Natural killer cell (primary cell): Measurements from ENCODE around the gene NAV1. TPM values are rescaled to one million over a fixed set of nuclear protein-coding genes. Genes with fewer than 3 reads are reported as not detected.

Experiments used
- ATAC-seq, 3 donors: fragments of 150-1000 bp in 2 of 3; fragments of 200-7000 bp in 1 of 3; cut with Tn5 transposase; 1 replicate in 1 of 3; 2 replicates in 2 of 3; pipeline ENCODE4 v1.10.0; 2021; ENCODE audit warnings: mild to moderate bottlenecking in 2 of 3, moderate library complexity in 2 of 3
- DNase-seq, 2 donors: peaks; one replicate each; pipeline versions ENCODE4 v3.0.0 to v3.0.0-alpha.2; 2013 to 2021; ENCODE audit warnings: mixed read lengths in 1 of 2
- H3K27ac ChIP-seq: one replicate; pipeline ENCODE4 v1.5.1; 2013; ENCODE audit warnings: mild to moderate bottlenecking, low read length
- H3K27me3 ChIP-seq: one replicate; pipeline ENCODE4 v1.6.1; 2013; ENCODE audit warnings: low read length; ENCODE audit not compliant: control insufficient read depth, insufficient read depth
- H3K36me3 ChIP-seq: one replicate; pipeline ENCODE4 v1.6.1; 2013; ENCODE audit warnings: low read length; ENCODE audit not compliant: control insufficient read depth, insufficient read depth
- H3K4me1 ChIP-seq: one replicate; pipeline ENCODE4 v1.6.1; 2013; ENCODE audit warnings: low read length; ENCODE audit not compliant: control insufficient read depth, insufficient read depth
- H3K4me3 ChIP-seq: one replicate; pipeline ENCODE4 v1.5.1; 2013; ENCODE audit warnings: low read length
- H3K9me3 ChIP-seq: one replicate; pipeline ENCODE4 v1.6.1; 2013; ENCODE audit warnings: low read length; ENCODE audit not compliant: control insufficient read depth, insufficient read depth
- H3K27ac Mint-ChIP-seq, 2 donors: one replicate each; pipeline ENCODE4 v1.8.0; 2022; ENCODE audit warnings: mild to moderate bottlenecking in 2 of 2, mixed read lengths in 2 of 2, moderate library complexity in 1 of 2
- H3K27me3 Mint-ChIP-seq, 2 donors: one replicate each; pipeline ENCODE4 v1.8.0; 2022; ENCODE audit warnings: low read depth in 2 of 2, mixed read lengths in 2 of 2
- H3K36me3 Mint-ChIP-seq: one replicate; pipeline ENCODE4 v1.8.0; 2022; ENCODE audit warnings: mixed read lengths
- H3K4me1 Mint-ChIP-seq, 2 donors: one replicate each; pipeline ENCODE4 v1.8.0; 2022; ENCODE audit warnings: mixed read lengths in 2 of 2
- H3K4me3 Mint-ChIP-seq: one replicate; pipeline ENCODE4 v1.8.0; 2022; ENCODE audit warnings: mild to moderate bottlenecking, moderate library complexity, mixed read lengths
- H3K9me3 Mint-ChIP-seq, 2 donors: one replicate each; pipeline ENCODE4 v1.8.0; 2022; ENCODE audit warnings: mixed read lengths in 2 of 2
- WGBS: methylation state at CpG from one replicate; pipeline ENCODE4 v1.1.7; 2013; ENCODE audit warnings: missing lambda C conversion rate; ENCODE audit not compliant: insufficient coverage; 5-methylcytosine and 5-hydroxymethylcytosine counted together
- intact Hi-C: fragments of 100-400 bp; cut with micrococcal nuclease; formaldehyde crosslinking; loops from one replicate; pipeline ENCODE4 v1.14.2; 2022
- total RNA-seq, 4 donors: library from RNA; stranded (reverse); fragments of 120-200 nt in 1 of 4; gene quantifications; one replicate each; pipeline versions ENCODE4 v1.2.3 to v1.2.4, GENCODE V29; 2013 to 2022
- TF ChIP-seq, protein P1 (sequence below): fragments of 200-600 bp; IDR thresholded peaks from one replicate; pipeline ENCODE4 v1.8.0; 2022; ENCODE audit warnings: antibody characterized with exemption

The NAV1 gene
- total RNA-seq, 3 donors from 2014 or later (not counting 1 experiment from before 2014, with no cell fraction given) = 2.5 to 3.9 (median 2.8) TPM

DNA sequence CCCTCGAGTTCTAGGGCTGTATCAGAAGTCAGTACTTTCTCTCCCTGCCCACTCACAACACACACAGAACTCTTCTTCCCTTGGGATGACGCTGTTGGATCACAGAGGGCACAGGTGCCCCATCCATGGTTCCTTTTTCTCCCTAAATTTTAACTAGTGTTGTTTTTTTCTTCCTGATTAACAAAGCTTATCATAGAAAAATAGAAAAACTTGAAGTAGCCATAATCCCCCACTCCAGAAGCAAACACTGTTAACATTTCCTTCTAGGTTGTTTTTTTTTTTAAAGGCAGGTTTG is 27.5 kb downstream of the NAV1 start:
- no peak overlapping the region for H3K4me3 ChIP-seq
- H3K36me3 Mint-ChIP-seq = no peaks in the 10 kb centered on the region
- H3K27ac Mint-ChIP-seq = no peak overlapping the region
- H3K9me3 Mint-ChIP-seq = no peaks in the 10 kb centered on the region
- H3K36me3 ChIP-seq = no peaks in the 10 kb centered on the region
- TF ChIP-seq, protein P1, sequence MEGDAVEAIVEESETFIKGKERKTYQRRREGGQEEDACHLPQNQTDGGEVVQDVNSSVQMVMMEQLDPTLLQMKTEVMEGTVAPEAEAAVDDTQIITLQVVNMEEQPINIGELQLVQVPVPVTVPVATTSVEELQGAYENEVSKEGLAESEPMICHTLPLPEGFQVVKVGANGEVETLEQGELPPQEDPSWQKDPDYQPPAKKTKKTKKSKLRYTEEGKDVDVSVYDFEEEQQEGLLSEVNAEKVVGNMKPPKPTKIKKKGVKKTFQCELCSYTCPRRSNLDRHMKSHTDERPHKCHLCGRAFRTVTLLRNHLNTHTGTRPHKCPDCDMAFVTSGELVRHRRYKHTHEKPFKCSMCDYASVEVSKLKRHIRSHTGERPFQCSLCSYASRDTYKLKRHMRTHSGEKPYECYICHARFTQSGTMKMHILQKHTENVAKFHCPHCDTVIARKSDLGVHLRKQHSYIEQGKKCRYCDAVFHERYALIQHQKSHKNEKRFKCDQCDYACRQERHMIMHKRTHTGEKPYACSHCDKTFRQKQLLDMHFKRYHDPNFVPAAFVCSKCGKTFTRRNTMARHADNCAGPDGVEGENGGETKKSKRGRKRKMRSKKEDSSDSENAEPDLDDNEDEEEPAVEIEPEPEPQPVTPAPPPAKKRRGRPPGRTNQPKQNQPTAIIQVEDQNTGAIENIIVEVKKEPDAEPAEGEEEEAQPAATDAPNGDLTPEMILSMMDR = no peak
- ATAC-seq = no peak
- H3K4me1 Mint-ChIP-seq = no peaks in the 10 kb centered on the region
- intact Hi-C loops = no loop called here
- H3K9me3 ChIP-seq = no peaks in the 10 kb centered on the region
- H3K4me3 Mint-ChIP-seq = no peak overlapping the region
- H3K27ac ChIP-seq = no peak overlapping the region
- no peak for DNase-seq
- H3K27me3 ChIP-seq = no peaks in the 10 kb centered on the region
- no peaks in the 10 kb centered on the region for H3K4me1 ChIP-seq
- 71% methylated on average over 2 of the region's 2 CpGs for WGBS
- no peaks in the 10 kb centered on the region for H3K27me3 Mint-ChIP-seq

DNA sequence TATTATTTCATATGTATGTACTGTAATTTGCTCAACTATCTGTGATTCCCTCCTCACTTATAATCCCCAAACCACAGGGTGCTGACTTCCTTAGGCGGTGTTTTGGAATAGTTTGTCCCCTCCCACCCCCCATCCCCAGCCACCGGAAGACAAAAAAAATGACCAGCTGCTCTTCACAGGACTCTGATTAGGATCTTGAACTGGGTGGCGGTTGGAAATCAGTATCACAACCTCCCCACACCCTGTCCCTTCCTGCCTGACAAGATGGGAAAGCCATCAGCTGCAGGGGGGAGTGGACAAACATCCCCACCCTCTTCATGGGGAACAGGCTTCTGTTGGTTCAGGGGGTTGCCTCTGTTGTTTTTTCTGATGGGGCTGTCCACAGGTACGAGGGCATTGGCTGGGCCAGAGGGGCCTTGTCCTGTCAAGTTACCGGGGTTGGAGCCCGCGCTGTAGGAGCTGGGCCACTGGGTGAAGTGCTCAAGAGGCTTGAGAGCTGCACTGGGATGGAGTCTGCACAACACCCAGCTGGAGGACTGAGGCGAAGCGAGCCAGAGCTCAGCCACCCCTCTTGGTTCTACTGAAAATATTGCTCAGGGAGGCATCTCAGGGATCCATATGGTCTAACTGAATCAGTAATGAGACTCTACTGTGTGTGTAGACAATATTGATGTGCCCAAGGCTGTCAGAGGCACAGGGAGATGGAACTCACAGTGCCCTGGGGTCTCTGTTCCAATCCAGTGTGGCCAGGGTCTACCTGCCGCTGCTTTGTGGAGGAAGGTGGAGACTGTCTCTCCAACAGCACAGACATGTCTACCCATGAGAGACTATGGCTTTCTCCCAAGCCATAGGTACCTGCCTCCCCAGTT is 28.2 kb downstream of the NAV1 start:
- Histone ChIP-seq H3K4me3 (no peak overlapping the region), H3K27me3 (no peaks in the 10 kb centered on the region), H3K36me3 (no peaks in the 10 kb centered on the region), H3K4me1 (no peaks in the 10 kb centered on the region), H3K27ac (no peak overlapping the region), H3K9me3 (no peaks in the 10 kb centered on the region)
- no peaks in the 10 kb centered on the region for H3K9me3 Mint-ChIP-seq
- no peaks in the 10 kb centered on the region for H3K27me3 Mint-ChIP-seq
- intact Hi-C loops = no loop called here
- DNase-seq = no peak
- H3K36me3 Mint-ChIP-seq = no peaks in the 10 kb centered on the region
- 89% methylated on average over 10 of the region's 10 CpGs for WGBS
- H3K4me3 Mint-ChIP-seq = no peak overlapping the region
- no peak for ATAC-seq
- H3K27ac Mint-ChIP-seq = no peak overlapping the region
- TF ChIP-seq, protein P1 = no peak
- no peaks in the 10 kb centered on the region for H3K4me1 Mint-ChIP-seq

DNA sequence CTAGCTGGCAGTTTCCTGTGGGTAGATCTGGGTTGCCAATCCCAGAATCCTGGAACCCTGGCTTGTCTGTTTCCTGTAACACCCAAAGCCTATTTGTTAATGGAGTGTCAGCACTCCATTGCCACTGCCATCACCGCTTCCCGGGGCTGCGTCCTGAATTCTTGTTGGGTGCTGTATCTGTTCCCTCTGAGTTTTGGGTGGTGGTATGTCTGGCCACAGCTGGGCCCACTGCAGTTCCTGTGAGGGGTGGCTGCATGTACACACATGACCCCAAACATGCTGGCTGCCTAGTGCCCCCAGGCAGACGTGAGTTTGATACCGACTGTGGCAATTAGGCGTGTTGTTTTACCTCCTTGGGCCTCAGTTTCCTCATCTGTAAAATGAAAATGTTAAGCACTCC is 29.3 kb downstream of the NAV1 start:
- no peak overlapping the region for H3K27ac Mint-ChIP-seq
- Histone ChIP-seq H3K4me3 (no peak overlapping the region), H3K36me3 (no peaks in the 10 kb centered on the region), H3K27ac (no peak overlapping the region), H3K9me3 (no peaks in the 10 kb centered on the region), H3K27me3 (no peaks in the 10 kb centered on the region), H3K4me1 (no peaks in the 10 kb centered on the region)
- no peak for ATAC-seq
- H3K4me3 Mint-ChIP-seq = no peak overlapping the region
- 80% methylated on average over 6 of the region's 6 CpGs for WGBS
- H3K9me3 Mint-ChIP-seq = no peaks in the 10 kb centered on the region
- no peak for DNase-seq
- intact Hi-C loops = no loop called here
- H3K36me3 Mint-ChIP-seq = no peaks in the 10 kb centered on the region
- TF ChIP-seq, protein P1 = no peak
- H3K4me1 Mint-ChIP-seq = no peaks in the 10 kb centered on the region
- no peaks in the 10 kb centered on the region for H3K27me3 Mint-ChIP-seq

DNA sequence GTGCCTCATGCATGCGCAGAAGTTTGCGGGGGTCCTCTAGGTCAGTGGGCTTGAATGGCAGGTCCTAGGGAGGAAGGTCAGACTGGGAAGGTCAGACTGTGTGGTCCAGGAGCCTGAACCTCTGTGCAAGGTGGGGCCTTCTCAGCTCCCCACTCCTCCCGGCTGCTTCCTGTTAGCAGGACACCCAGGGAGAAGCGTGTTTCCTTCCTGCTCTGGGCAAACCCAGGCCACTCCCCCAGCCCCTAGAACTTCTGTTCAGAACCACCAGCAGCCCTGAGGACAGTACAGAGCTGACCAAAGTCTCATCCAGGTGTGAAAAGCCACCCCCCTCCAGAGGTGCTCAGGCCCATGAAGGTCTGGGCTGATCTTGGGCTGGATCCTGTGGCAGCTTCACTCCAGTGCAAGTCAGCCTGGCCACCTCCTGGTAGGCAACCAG is 29.9 kb downstream of the NAV1 start:
- H3K4me1 ChIP-seq = no peaks in the 10 kb centered on the region
- H3K27ac Mint-ChIP-seq = no peak overlapping the region
- no peaks in the 10 kb centered on the region for H3K4me1 Mint-ChIP-seq
- H3K9me3 ChIP-seq = no peaks in the 10 kb centered on the region
- H3K36me3 ChIP-seq = no peaks in the 10 kb centered on the region
- H3K27ac ChIP-seq = no peak overlapping the region
- intact Hi-C loops = no loop called here
- no peak overlapping the region for H3K4me3 Mint-ChIP-seq
- no peaks in the 10 kb centered on the region for H3K9me3 Mint-ChIP-seq
- TF ChIP-seq, protein P1 = no peak
- 59% methylated on average over 4 of the region's 4 CpGs for WGBS
- no peak for ATAC-seq
- H3K27me3 Mint-ChIP-seq = peaks cover 0 to 2% of the 10 kb centered on the region in 2 donors
- no peak for DNase-seq
- H3K27me3 ChIP-seq = no peaks in the 10 kb centered on the region
- no peak overlapping the region for H3K4me3 ChIP-seq
- no peaks in the 10 kb centered on the region for H3K36me3 Mint-ChIP-seq
